HFFc6 (cell line): ENCODE data around the gene GLYR1. TPM values are rescaled to one million over a fixed set of nuclear protein-coding genes. Genes with fewer than 3 reads are reported as not detected.

ENCODE experiments used
- DNase-seq: peaks from one replicate; pipeline ENCODE4 v3.0.0-alpha.2; 2018
- H3K27ac Mint-ChIP-seq: 2 replicates; pipeline ENCODE4 v1.8.0; 2020; ENCODE audit warnings: mild to moderate bottlenecking, mixed read lengths
- H3K27me3 Mint-ChIP-seq: 2 replicates; pipeline ENCODE4 v1.8.0; 2021; ENCODE audit warnings: mild to moderate bottlenecking, moderate library complexity, mixed read lengths; ENCODE audit not compliant: insufficient read depth
- H3K36me3 Mint-ChIP-seq: 2 replicates; pipeline ENCODE4 v1.8.0; 2021; ENCODE audit warnings: low read depth, mixed read lengths
- H3K4me1 Mint-ChIP-seq: 2 replicates; pipeline ENCODE4 v1.8.0; 2020; ENCODE audit warnings: low read depth, mixed read lengths
- H3K4me3 Mint-ChIP-seq: 2 replicates; pipeline ENCODE4 v1.8.0; 2020; ENCODE audit warnings: mild to moderate bottlenecking, moderate library complexity, mixed read lengths
- H3K9me3 Mint-ChIP-seq: 2 replicates; pipeline ENCODE4 v1.8.0; 2020; ENCODE audit warnings: mild to moderate bottlenecking, mixed read lengths
- total RNA-seq, 6 experiments: library from RNA; stranded (reverse); fragmentation: NEBNext Ultra II Directional; extraction: Animal tissue kit (Norgen Biotek cat#: 25700); gene quantifications; 2 replicates in 1 of 6; 3 replicates in 5 of 6; pipeline ENCODE4 v1.2.3, GENCODE V29; 2021
- TF ChIP-seq, protein P1 (sequence below): fragments of 200-600 bp; sonication (generic); IDR thresholded peaks from 2 replicates; pipeline ENCODE4 v1.5.0; 2021; ENCODE audit warnings: antibody characterized with exemption, mild to moderate bottlenecking

Gene GLYR1
- total RNA-seq, 6 experiments from 2014 or later: 77.6 to 89.4 (median 81.8) TPM

DNA sequence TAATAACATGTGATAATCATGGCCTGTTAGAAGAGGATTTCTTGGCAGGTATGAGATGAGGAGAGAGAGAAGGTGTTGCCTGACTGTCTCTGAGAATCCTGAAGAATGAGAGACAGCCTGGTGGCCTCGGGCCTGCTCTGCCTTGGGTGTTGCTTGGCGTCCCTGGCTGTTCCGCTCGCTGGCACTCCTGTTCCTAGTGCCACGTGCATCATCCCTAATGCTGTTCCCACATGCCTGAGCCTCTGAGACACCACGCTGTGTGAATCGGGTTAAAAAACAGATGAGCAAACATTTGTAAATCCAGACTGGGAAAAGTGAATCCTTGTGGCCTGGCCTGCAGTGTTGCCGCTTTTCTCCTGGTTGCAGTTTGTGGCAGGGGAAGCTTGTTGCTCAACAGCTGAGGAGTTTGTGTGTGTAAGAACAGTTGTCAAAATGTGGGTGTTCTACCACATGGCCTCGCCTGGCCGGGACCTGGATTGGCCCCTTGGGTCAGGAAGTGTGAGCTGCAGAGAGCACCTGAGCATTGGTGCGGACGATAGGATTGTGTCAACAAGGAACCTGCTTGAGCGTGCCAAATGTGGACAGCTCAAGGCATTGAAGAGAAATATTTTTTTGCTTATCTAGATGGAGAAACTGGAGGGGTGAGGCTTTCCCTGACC, 22.2 kb upstream of the GLYR1 start:
- peaks cover 17% of the 10 kb centered on the region for H3K36me3 Mint-ChIP-seq
- no peaks in the 10 kb centered on the region for H3K4me1 Mint-ChIP-seq
- H3K4me3 Mint-ChIP-seq: no peak overlapping the region
- no peaks in the 10 kb centered on the region for H3K9me3 Mint-ChIP-seq
- no peaks in the 10 kb centered on the region; the same call in 1 of the 2 replicates for H3K27me3 Mint-ChIP-seq
- TF ChIP-seq, protein P1, sequence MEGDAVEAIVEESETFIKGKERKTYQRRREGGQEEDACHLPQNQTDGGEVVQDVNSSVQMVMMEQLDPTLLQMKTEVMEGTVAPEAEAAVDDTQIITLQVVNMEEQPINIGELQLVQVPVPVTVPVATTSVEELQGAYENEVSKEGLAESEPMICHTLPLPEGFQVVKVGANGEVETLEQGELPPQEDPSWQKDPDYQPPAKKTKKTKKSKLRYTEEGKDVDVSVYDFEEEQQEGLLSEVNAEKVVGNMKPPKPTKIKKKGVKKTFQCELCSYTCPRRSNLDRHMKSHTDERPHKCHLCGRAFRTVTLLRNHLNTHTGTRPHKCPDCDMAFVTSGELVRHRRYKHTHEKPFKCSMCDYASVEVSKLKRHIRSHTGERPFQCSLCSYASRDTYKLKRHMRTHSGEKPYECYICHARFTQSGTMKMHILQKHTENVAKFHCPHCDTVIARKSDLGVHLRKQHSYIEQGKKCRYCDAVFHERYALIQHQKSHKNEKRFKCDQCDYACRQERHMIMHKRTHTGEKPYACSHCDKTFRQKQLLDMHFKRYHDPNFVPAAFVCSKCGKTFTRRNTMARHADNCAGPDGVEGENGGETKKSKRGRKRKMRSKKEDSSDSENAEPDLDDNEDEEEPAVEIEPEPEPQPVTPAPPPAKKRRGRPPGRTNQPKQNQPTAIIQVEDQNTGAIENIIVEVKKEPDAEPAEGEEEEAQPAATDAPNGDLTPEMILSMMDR: no peak
- DNase-seq: no peak
- no peak overlapping the region for H3K27ac Mint-ChIP-seq

DNA sequence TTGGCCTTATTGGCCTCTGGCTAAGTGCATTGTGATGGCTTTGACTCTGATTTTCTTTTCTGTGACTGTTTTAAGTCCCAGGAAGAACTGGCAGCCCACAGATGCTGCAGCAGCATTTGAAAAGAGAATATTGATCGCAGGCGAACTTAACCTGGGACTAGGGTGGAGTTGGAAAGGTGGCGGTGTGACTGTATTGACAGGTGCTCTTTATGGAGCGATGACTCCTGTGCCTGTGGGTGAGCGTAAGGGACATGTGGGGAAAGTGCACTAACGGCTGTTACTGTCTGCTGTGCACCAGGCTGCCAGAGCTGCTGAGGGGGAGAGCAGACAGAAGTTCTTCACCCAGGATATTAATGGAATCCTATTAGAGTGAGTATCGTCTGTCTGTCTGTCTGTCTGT, 21.4 kb upstream of the GLYR1 start:
- no peak overlapping the region for H3K27ac Mint-ChIP-seq
- no peaks in the 10 kb centered on the region for H3K9me3 Mint-ChIP-seq
- DNase-seq: no peak
- H3K27me3 Mint-ChIP-seq: no peaks in the 10 kb centered on the region; the same call in 1 of the 2 replicates
- no peaks in the 10 kb centered on the region for H3K4me1 Mint-ChIP-seq
- TF ChIP-seq, protein P1: no peak
- H3K36me3 Mint-ChIP-seq: peaks cover 17% of the 10 kb centered on the region
- no peak overlapping the region for H3K4me3 Mint-ChIP-seq

DNA sequence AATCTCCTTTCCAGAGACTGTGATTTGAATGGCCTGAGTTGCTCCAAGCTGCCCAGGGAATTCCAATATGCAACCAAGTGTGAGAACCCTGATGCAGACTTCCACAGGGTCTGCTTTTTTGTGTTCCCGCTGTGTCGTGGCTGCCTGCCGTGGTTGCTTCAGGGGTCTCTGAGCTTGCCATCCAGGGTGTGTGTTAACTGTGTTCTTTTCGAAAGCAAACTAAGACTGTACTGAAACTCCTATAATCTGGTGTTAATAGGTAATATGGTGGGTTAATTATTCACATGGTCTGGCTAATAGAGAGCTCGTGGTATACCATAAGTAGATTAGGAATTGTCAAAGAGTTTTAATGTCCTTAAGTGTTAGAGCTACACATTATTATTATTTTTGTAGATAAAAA, 20.9 kb upstream of the GLYR1 start:
- H3K27ac Mint-ChIP-seq: no peak overlapping the region

DNA sequence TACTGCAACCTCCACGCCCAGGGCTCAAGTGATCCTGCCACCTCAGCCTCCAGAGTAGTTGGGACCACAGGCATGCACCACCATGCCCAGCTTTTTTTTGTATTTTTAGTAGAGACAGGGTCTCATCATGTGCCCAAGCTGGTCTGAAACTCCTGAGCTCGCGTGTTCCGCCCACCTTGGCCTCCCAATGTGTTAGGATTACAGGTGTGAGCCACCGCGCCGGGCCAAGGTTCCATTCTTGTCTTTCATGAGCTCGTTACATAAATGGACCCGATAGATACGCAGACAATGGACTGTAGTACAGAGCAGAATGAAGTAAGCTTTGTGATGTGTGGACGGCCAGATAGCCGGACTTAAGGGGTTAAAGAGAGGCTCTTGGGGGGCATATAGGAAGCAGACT, 19.5 kb upstream of the GLYR1 start:
- H3K4me1 Mint-ChIP-seq: no peaks in the 10 kb centered on the region
- H3K4me3 Mint-ChIP-seq: no peak overlapping the region
- TF ChIP-seq, protein P1: no peak
- H3K9me3 Mint-ChIP-seq: no peaks in the 10 kb centered on the region
- DNase-seq: no peak
- no peaks in the 10 kb centered on the region; the same call in 1 of the 2 replicates for H3K27me3 Mint-ChIP-seq
- H3K36me3 Mint-ChIP-seq: peaks cover 5% of the 10 kb centered on the region
- H3K27ac Mint-ChIP-seq: no peak overlapping the region

More for the DNA sequence above, 20.9 kb upstream of the GLYR1 start:
- no peak for DNase-seq
- H3K4me1 Mint-ChIP-seq: no peaks in the 10 kb centered on the region
- no peak overlapping the region for H3K4me3 Mint-ChIP-seq
- TF ChIP-seq, protein P1: no peak
- no peaks in the 10 kb centered on the region for H3K9me3 Mint-ChIP-seq
- H3K36me3 Mint-ChIP-seq: peaks cover 13% of the 10 kb centered on the region
- H3K27me3 Mint-ChIP-seq: no peaks in the 10 kb centered on the region; the same call in 1 of the 2 replicates

DNA sequence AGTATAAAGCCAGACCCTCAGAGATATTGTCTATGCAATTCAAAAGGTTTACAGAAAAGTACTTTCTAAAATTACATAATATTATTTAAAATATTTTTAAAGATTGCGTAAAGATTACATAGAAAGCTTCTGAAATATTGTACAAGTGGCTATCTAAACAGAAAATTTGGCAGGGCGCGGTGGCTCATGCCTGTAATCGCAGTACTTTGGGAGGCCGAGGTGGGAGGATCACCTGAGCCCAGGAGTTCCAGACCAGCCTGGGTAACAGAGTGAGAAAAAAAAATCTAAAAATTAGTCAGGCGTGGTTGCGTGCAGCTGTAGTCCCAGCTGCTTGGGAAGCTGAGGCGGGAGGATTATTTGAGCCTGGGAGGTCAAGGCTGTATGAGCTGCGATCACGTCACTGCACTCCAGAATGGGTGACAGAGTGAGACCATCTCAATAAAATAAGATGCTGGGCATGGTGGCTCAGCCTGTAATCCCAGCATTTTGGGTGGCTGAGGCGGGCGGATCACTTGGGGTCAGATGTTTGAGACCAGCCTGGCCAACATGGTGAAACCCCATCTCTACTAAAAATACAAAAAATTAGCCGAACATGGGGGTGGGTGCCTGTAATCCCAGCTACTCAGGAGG, 18.3 kb upstream of the GLYR1 start:
- Mint-ChIP-seq H3K27me3 (no peaks in the 10 kb centered on the region), H3K4me3 (no peak overlapping the region), H3K27ac (no peak overlapping the region), H3K36me3 (peaks cover 12% of the 10 kb centered on the region), H3K9me3 (no peaks in the 10 kb centered on the region), H3K4me1 (no peaks in the 10 kb centered on the region)
- DNase-seq: no peak
- TF ChIP-seq, protein P1: no peak
